Esophagus squamous epithelium (tissue), 5 donors: ENCODE data around the gene EVPL. TPM values are rescaled to one million over a fixed set of nuclear protein-coding genes. Genes with fewer than 3 reads are reported as not detected.

ENCODE experiments used
- DNase-seq: peaks from one replicate; lab custom pipeline; 2025; lab: John Stamatoyannopoulos, UW
- H3K27ac ChIP-seq, 4 donors: fragments of 200-600 bp; sonication (generic); one replicate each; pipeline ENCODE4 v1.5.1; 2016 to 2019; ENCODE audit warnings: mild to moderate bottlenecking in 1 of 4
- H3K27me3 ChIP-seq, 4 donors: fragments of 200-600 bp; sonication (generic); 1 replicate in 3 of 4; 2 replicates in 1 of 4; pipeline versions ENCODE4 v1.5.1 to v1.6.0; 2017 to 2021; ENCODE audit warnings: antibody characterized with exemption in 1 of 4
- H3K36me3 ChIP-seq, 3 donors: fragments of 200-600 bp; sonication (generic); one replicate each; pipeline ENCODE4 v1.5.1; 2016 to 2019
- H3K4me1 ChIP-seq, 3 donors: fragments of 200-600 bp; sonication (generic); one replicate each; pipeline ENCODE4 v1.5.1; 2017 to 2019
- H3K4me3 ChIP-seq, 4 donors: fragments of 200-600 bp; sonication (generic); 1 replicate in 3 of 4; 2 replicates in 1 of 4; pipeline ENCODE4 v1.5.1; 2016 to 2019; ENCODE audit warnings: mild to moderate bottlenecking in 2 of 4, moderate library complexity in 1 of 4
- H3K9me3 ChIP-seq, 3 donors: fragments of 200-600 bp; sonication (generic); one replicate each; pipeline ENCODE4 v1.5.1; 2016 to 2019
- CTCF ChIP-seq, 6 experiments: fragments of 450-650 bp in 4 of 6; fragments of 200-600 bp in 2 of 6; sonication (generic) in 2 of 6; IDR thresholded peaks; one replicate each; pipeline ENCODE4 v1.5.1; 2016 to 2019; ENCODE audit warnings: antibody characterized with exemption in 6 of 6, mild to moderate bottlenecking in 4 of 6, moderate library complexity in 4 of 6
- POLR2A ChIP-seq, 4 donors: fragments of 450-650 bp; IDR thresholded peaks; one replicate each; pipeline ENCODE4 v1.6.1; 2017; ENCODE audit warnings: antibody characterized with exemption in 4 of 4, mild to moderate bottlenecking in 4 of 4, moderate library complexity in 3 of 4
- WGBS, 2 donors: methylation state at CpG; one replicate each; pipeline ENCODE4 v1.1.5; 2018; 5-methylcytosine and 5-hydroxymethylcytosine counted together
- intact Hi-C: fragments of 100-400 bp; cut with DNase I; formaldehyde crosslinking; loops from one replicate; pipeline ENCODE4 v1.15.0; 2022
- total RNA-seq, 4 donors: library from RNA; depleted of rRNA; stranded (reverse); fragments of >200 nt; gene quantifications; one replicate each; pipeline ENCODE4 v1.1.0, GENCODE V29; 2016
- donor health status: DM: yes; HTN: yes; CAD: no.

EVPL gene
- total RNA-seq, 4 donors from 2014 or later = 132 to 604 (median 223) TPM

DNA sequence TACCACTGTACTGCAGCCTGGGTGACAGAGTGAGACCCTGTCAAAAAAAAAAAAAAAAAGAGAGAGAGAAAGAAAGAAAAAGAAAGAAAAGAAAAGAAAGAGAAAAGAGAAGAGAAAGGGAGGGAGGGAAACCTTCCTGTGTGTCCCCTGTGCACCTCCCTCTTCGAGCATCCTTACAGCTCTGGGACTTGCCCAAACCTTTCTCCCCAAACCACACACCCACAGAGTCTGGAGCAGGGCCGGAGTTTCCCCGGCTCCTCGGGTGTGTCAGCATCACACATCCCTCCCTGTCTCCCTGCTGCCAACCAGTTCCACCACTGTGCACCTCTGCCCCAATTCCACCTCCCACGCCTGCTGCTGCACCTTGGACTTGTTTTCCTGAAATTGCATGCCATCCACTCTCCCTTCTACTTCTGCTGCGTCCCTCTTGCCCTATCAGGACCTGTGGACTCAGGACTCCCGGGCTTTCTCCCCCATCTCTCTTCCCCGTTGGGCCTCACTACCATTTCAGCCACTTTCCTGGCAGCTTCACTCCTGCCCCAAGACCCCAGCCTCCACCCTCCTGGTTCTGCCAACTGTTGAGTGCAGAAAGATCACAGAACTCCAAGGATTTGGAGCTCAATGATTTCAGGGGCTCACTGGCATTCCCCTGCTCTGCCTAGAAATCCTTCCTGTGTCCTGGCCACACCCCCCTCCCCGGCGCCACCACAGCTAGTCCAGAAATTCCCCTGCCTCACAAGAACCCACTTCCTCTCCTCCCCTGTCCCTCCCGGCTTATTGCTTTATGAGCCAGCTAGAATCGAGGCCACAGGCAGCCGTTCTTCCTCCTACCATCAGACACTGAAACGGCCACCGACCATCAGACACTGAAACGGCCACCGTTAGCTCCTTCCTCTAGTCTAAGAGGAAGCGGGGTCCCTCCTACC, 30.2 kb downstream of the EVPL start:
- H3K4me3 ChIP-seq = peak overlapping the region in 1 of 4 donors; percentile 6
- 28 to 30% methylated on average over 18 of the region's 18 CpGs for WGBS, 2 donors
- peaks cover 11 to 44% (median 26%) of the 10 kb centered on the region in 3 donors for H3K4me1 ChIP-seq
- no peaks in the 10 kb centered on the region for H3K9me3 ChIP-seq
- no peak for DNase-seq
- intact Hi-C loops = no loop called here
- peak overlapping the region; percentile 72 to 76 (median 74) for H3K27ac ChIP-seq
- H3K36me3 ChIP-seq = peaks cover 0 to 49% (median 0%) of the 10 kb centered on the region in 3 donors
- no peak for TF ChIP-seq POLR2A (IDR thresholded peaks at IDR 0.05)
- TF ChIP-seq CTCF (IDR thresholded peaks at IDR 0.05) = no peak
- H3K27me3 ChIP-seq = no peaks in the 10 kb centered on the region

GRCh38 chr17:75995385-75995925, 31.7 kb downstream of the EVPL start:
- no peaks in the 10 kb centered on the region for H3K27me3 ChIP-seq
- TF ChIP-seq POLR2A (IDR thresholded peaks at IDR 0.05) (no peak), CTCF (IDR thresholded peaks at IDR 0.05) (no peak)
- H3K27ac ChIP-seq = no peak overlapping the region
- no peaks in the 10 kb centered on the region for H3K9me3 ChIP-seq
- intact Hi-C loops = no loop called here
- H3K4me3 ChIP-seq = no peak overlapping the region
- peaks cover 11 to 34% (median 22%) of the 10 kb centered on the region in 3 donors for H3K4me1 ChIP-seq
- WGBS, 2 donors = 89 to 92% methylated on average over 3 to 7 of the region's 7 CpGs
- H3K36me3 ChIP-seq = peaks cover 0 to 61% (median 0%) of the 10 kb centered on the region in 3 donors
- no peak for DNase-seq

DNA sequence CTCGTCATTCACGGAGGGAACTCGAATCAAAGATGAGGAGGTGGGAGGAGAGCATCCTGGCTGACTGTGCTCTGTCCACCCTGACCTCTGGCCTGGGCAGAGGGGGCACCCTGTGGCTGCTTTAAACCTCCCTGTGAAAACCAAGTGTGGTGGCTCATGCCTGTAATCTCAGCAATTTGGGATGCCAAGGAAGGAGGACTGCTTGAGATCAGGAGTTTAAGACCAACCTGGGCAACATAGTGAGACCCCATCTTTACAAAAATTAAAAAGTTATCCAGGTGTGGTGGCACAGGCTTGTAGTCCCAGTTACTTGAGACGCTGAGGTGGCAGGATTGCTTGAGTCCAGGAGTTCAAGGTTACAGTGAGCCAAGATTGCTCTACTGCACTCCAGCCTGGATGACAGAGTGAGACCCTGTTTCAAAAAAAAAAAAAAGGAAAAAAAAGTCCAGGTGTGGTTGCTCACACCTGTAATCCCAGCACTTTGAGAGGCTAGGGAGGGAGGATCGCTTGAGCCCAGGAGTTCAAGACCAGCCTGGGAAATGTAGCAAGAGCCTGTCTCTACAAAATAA, 32.2 kb downstream of the EVPL start:
- H3K9me3 ChIP-seq = no peaks in the 10 kb centered on the region
- H3K27me3 ChIP-seq = no peaks in the 10 kb centered on the region
- H3K4me3 ChIP-seq = no peak overlapping the region
- H3K27ac ChIP-seq = no peak overlapping the region
- no peak for TF ChIP-seq CTCF (IDR thresholded peaks at IDR 0.05)
- no peak for DNase-seq
- H3K4me1 ChIP-seq = peaks cover 11 to 28% (median 16%) of the 10 kb centered on the region in 3 donors
- peaks cover 0 to 62% (median 0%) of the 10 kb centered on the region in 3 donors for H3K36me3 ChIP-seq
- WGBS, 2 donors = 55 to 83% methylated on average over 2 to 5 of the region's 5 CpGs
- intact Hi-C loops = no loop called here

- WGBS, 2 donors = 91 to 98% methylated on average over 4 to 7 of the region's 9 CpGs
- Histone ChIP-seq H3K4me1 (peaks cover 0 to 3% (median 2%) of the 10 kb centered on the region in 3 donors), H3K9me3 (no peaks in the 10 kb centered on the region), H3K27ac (no peak overlapping the region), H3K4me3 (no peak overlapping the region), H3K36me3 (peaks cover 0 to 89% (median 0%) of the 10 kb centered on the region in 3 donors), H3K27me3 (no peaks in the 10 kb centered on the region)
- intact Hi-C loops = no loop called here
- no peak for DNase-seq
- TF ChIP-seq POLR2A (IDR thresholded peaks at IDR 0.05) = no peak
- TF ChIP-seq CTCF (IDR thresholded peaks at IDR 0.05) = no peak
Measured at GRCh38 chr17:75991396-75991795, 35.7 kb downstream of the EVPL start.

DNA sequence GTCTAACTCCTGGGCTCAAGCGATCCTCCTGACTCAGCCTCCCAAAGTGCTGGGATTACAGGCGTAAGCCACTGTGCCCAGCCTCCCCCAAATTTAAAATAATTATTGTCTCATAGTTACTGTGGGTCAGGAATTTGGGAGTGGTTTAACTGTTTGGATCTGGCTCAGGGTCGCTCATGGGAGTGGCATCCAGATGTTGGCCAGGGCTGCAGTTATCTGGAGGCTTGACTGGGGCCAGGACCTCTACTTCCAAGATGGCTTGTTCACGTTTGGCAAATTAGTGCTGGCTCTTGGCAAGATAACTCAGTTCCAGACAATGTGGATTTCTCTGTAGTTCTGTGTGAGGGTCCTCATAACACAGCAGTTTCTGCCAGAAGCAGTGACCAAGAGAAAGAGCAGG, 40.1 kb downstream of the EVPL start:
- no peaks in the 10 kb centered on the region for H3K27me3 ChIP-seq
- TF ChIP-seq CTCF (IDR thresholded peaks at IDR 0.05) = no peak
- TF ChIP-seq POLR2A (IDR thresholded peaks at IDR 0.05) = no peak
- H3K27ac ChIP-seq = no peak overlapping the region
- WGBS, 2 donors = 68 to 71% methylated on average over 4 of the region's 4 CpGs
- intact Hi-C loops = no loop called here
- DNase-seq = no peak
- H3K9me3 ChIP-seq = no peaks in the 10 kb centered on the region
- H3K4me1 ChIP-seq = peaks cover 0 to 35% (median 20%) of the 10 kb centered on the region in 3 donors
- H3K36me3 ChIP-seq = peaks cover 0 to 51% (median 0%) of the 10 kb centered on the region in 3 donors
- H3K4me3 ChIP-seq = no peak overlapping the region
